Stimulated activated CD8-positive, alpha-beta memory T cell treated with anti-CD3 and anti-CD28 coated beads, Interleukin-7, amount 100 ng/mL, for 1 hour (primary cell): ENCODE data around the gene LYL1.

Experiments used
- DNase-seq, 2 donors: peaks; one replicate each; pipeline ENCODE4 v3.0.0-alpha.2; 2020; ENCODE audit warnings: low read depth in 2 of 2

LYL1 gene

GRCh38 chr19:13092606-13093235, 9.9 kb downstream of the LYL1 start:
- no peak for DNase-seq

GRCh38 chr19:13092158-13092543, 10.5 kb downstream of the LYL1 start:
- DNase-seq = no peak

DNA sequence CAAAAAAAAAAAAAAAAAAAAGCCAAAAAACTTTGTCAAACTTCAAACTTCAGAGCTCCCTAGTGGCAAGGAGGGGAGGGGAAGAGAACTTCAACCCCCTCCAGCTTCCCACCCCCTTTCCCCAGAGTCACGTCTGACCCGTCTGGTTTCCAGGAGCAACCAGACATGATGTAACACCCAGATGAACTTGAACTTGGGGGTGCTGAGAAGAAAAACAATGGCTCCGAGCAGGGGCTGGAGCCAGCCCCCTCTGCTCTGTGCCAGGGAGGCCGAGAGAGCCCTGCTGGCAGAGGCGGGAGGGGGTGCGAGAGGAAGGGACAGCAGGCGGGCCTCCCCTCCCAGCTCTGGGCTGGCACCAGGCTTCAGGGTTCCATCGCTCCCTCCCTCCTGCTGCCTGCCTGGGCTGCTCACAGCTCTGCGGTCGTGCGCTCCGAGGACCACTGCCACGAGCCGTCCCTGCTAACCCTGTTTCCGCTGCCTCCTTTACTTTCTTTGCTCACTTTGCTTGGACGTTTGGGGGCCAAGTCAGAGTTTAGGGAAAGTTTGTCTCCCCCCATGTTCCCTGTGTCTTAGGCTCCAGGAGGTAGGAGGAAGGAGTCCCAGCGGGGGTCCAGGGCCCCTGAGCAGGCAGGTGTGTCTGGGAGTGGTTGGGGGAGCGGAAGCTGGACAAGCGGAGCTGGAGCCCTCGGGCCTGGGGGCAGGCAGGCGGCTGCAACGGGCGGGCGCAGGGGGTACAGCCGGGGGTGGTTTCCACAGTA, 11.1 kb downstream of the LYL1 start:
- DNase-seq = no peak

DNA sequence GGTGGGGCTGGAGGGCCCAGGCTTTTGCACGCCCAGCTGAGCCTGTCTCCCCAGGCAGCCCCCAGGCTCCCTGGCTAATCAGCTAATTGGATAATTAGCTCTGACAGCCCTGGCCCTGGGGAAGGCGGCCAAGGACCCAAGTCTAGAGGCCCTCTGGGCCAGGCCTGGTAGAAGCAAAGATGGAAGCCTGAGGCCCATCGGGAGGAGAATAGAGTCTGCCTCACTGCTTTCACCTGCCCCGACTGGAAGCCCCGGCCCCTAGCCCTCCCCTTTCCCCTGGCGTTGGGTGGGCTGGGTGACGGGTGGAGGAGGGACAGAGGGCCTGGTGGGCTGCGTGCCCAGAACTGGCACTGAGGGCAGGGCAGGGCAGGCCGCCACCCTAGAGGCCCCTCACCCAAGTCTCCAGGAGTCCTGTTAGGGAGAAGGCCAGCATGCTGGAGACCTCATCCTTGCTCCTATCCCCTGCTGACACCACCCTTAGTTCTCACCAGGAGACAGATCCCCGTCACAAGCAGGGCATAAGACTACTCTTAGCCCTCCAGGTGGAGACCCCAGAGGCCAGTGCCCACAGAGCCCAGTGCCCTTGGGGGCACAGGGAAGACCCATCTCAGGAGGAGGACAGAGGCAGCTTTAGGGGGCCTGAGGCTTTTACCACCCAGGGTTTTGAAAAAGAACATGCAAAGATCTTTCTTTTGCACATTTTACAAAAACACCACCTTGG, 12.0 kb downstream of the LYL1 start:
- no peak for DNase-seq

- DNase-seq = no peak
Measured at GRCh38 chr19:13089857-13090507, 12.7 kb downstream of the LYL1 start.

- DNase-seq = no peak
Measured at GRCh38 chr19:13089139-13089856, 13.4 kb downstream of the LYL1 start.

- DNase-seq = no peak
Measured at GRCh38 chr19:13087795-13088537, 14.7 kb downstream of the LYL1 start.

GRCh38 chr19:13087295-13087694, 15.4 kb downstream of the LYL1 start:
- no peak for DNase-seq

GRCh38 chr19:13086341-13086740, 16.3 kb downstream of the LYL1 start:
- no peak for DNase-seq

- DNase-seq = no peak
Measured at GRCh38 chr19:13085666-13086065, 17.0 kb downstream of the LYL1 start.

DNA sequence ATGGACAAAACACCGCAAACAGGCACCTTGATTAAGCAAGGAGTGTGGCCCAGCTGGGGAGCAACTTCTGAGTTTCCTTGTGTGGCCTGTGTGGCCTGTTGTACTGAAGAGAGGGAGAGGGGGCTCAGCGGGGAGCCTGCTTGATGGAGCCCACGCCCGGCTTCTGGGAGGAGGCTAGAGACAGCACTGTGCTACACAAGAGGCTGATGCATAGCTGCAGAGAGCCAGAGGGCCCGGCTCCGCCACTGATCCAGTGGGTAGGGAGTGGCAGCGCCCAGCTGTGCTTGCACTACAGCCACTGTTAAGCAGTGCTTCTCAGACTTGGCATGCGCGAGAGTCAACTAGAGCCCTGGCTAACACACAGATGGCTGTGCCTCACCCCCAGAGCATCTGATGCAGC, 19.0 kb downstream of the LYL1 start:
- DNase-seq = no peak

GRCh38 chr19:13083008-13083404, 19.7 kb downstream of the LYL1 start:
- no peak for DNase-seq

GRCh38 chr19:13082192-13083007, 20.3 kb downstream of the LYL1 start:
- no peak for DNase-seq

DNA sequence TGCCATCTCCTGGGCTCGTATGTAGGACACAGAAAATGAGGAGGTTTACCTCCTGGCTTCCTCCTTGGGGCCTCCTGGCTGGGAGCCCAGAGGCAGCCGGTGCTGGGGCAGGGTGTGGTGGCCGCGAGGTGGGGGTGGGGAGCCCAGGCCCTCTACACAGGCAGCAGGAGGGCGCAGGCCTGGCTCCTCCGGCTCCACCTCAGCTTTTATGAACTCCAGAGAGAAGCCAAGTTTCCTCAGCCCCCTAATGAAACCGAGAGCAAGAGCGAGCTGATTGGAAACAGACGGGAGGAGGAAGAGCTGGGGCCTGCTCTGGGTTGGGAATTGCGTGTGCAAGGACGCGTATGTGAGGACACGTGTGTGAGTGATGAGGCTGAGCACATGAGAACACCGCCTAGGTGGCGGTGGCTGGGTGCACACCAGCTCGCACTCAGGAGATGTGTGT, 23.1 kb downstream of the LYL1 start:
- no peak for DNase-seq

GRCh38 chr19:13078897-13079541, 23.6 kb downstream of the LYL1 start:
- no peak for DNase-seq

DNA sequence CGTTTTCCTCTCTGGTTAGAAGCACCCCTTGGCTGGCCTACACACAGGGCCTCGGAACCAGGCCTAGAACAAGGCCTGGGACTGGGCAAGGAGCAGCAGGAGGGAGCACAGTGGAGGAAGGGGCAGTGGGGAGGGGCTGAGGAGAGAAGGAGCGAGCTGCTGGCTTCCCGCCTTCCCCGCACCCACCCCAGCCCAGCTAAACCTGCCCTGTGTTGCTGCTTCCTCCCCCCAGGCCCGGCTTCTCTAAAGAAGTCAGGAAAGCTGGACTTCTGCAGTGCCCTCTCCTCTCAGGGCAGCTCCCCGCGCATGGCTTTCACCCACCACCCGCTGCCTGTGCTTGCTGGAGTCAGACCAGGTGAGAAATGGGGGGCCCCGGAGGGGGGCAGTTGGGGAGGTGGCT, 24.3 kb downstream of the LYL1 start:
- no peak for DNase-seq

- DNase-seq = no peak
Measured at GRCh38 chr19:13077240-13077639, 25.4 kb downstream of the LYL1 start.

GRCh38 chr19:13076787-13077186, 25.9 kb downstream of the LYL1 start:
- no peak for DNase-seq

GRCh38 chr19:13076320-13076719, 26.3 kb downstream of the LYL1 start:
- DNase-seq = no peak

- DNase-seq = no peak
Measured at GRCh38 chr19:13074378-13074777, 28.3 kb downstream of the LYL1 start.
